MG63 (cell line): ENCODE results near the gene CYP17A1. TPM values are rescaled to one million over a fixed set of nuclear protein-coding genes. Genes with fewer than 3 reads are reported as not detected.
A peak's percentile ranks its signal among the peaks of the same experiment; 100 is the strongest.
"Not testable (repeated sequence)": the region's sequence is repeated elsewhere in the genome, so short reads cannot be mapped to it uniquely, and the experiment has no call there.

Source experiments
- DNase-seq: peaks from one replicate; pipeline ENCODE4 v3.0.0-alpha.2; 2020
- H3K27me3 ChIP-seq: fragments of 250-450 bp; sonication (Bioruptor Pico); 2 replicates; pipeline ENCODE4 v1.5.1; 2020; ENCODE audit warnings: mild to moderate bottlenecking, moderate library complexity
- H3K36me3 ChIP-seq: fragments of 250-450 bp; sonication (Bioruptor Pico); 2 replicates; pipeline ENCODE4 v1.5.1; 2020; ENCODE audit warnings: mild to moderate bottlenecking, moderate library complexity
- H3K4me3 ChIP-seq: fragments of 250-450 bp; sonication (Bioruptor Pico); 2 replicates; pipeline ENCODE4 v1.5.1; 2020; ENCODE audit warnings: mild to moderate bottlenecking, moderate library complexity
- H3K9me3 ChIP-seq: fragments of 250-450 bp; sonication (Bioruptor Pico); 2 replicates; pipeline ENCODE4 v1.5.1; 2020; ENCODE audit warnings: mild to moderate bottlenecking, moderate library complexity
- total RNA-seq: library from RNA; depleted of rRNA; stranded (reverse); fragments of >200 nt; shearing (Covaris generic); gene quantifications from 2 replicates; pipeline ENCODE4 v1.2.3, GENCODE V29; 2014; ENCODE audit warnings: low replicate concordance; rRNA removed

The CYP17A1 gene
- not detected in 2 replicates for total RNA-seq

DNA sequence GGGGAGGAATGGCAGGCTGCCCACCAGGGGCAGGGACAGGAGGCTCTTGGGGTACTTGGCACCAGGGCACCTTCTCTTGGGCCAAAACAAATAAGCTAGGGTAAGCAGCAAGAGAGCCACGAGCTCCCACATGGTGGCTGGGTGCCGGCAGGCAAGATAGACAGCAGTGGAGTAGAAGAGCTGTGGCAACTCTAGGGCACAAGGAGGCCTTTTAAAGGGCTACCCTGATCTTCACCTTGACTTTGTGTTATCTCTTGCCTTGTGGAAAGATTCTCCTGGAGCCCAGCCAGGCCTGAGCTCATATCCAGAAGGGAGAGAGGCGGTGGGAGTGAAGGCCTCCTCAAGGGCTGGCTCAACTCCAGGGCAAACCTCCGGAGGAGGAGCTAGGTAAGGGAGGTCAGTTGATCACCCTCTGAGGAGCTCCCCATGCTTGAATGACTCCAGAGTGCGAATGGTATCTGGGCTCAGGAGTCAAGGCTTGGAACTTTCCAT is at the start of gene CYP17A1:
TSS of gene CYP17A1 (minus strand) at position 184 of the 492 bp plus-strand sequence. CDS start at position 132, 52 bp downstream.
- Histone ChIP-seq H3K36me3 (no peaks in the 10 kb centered on the region), H3K9me3 (no peaks in the 10 kb centered on the region), H3K4me3 (no peak within 1 kb of the TSS), H3K27me3 (no peaks in the 10 kb centered on the region)
- DNase-seq, result peak; percentile 12

GRCh38 chr10:102880256-102880655 is 43.0 kb upstream of the CYP17A1 start:
- Histone ChIP-seq H3K9me3 (no peaks in the 10 kb centered on the region), H3K27me3 (no peaks in the 10 kb centered on the region), H3K36me3 (no peaks in the 10 kb centered on the region), H3K4me3 (no peak overlapping the region)
- DNase-seq, result no peak

GRCh38 chr10:102878629-102879028 is 41.4 kb upstream of the CYP17A1 start:
- no peaks in the 10 kb centered on the region for H3K9me3 ChIP-seq
- H3K27me3 ChIP-seq, result no peaks in the 10 kb centered on the region
- H3K4me3 ChIP-seq, result no peak overlapping the region
- DNase-seq, result no peak
- H3K36me3 ChIP-seq, result no peaks in the 10 kb centered on the region

GRCh38 chr10:102876747-102877153 is 39.5 kb upstream of the CYP17A1 start:
- Histone ChIP-seq H3K9me3 (no peaks in the 10 kb centered on the region), H3K36me3 (no peaks in the 10 kb centered on the region), H3K27me3 (no peaks in the 10 kb centered on the region), H3K4me3 (no peak overlapping the region)
- no peak for DNase-seq

- no peaks in the 10 kb centered on the region for H3K27me3 ChIP-seq
- H3K36me3 ChIP-seq, result no peaks in the 10 kb centered on the region
- no peaks in the 10 kb centered on the region for H3K9me3 ChIP-seq
- no peak overlapping the region for H3K4me3 ChIP-seq
- no peak for DNase-seq
These were observed 35.0 kb upstream of the CYP17A1 start for GRCh38 chr10:102872163-102872562.

DNA sequence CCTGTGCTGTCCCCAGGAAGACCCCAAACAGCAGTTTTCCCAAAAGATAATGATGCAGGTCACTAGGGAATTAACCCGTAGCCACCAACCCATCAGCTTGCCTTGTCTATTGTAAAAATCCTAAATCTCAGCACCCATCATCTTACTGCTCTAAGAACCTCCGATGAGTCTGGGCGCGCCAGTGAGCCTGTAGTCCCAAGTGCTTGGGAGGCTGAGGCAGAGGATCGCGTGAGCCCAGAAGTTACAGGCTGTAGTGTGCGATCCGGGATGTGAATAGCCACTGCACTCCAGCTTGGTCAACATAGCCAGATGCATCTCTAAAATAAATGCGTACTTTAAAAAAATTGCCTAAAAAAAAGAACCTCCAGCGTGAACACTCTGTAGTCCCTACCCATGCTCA is 33.0 kb upstream of the CYP17A1 start:
- Histone ChIP-seq H3K9me3 (no peaks in the 10 kb centered on the region), H3K4me3 (no peak overlapping the region), H3K27me3 (no peaks in the 10 kb centered on the region), H3K36me3 (no peaks in the 10 kb centered on the region)
- DNase-seq, result no peak

DNA sequence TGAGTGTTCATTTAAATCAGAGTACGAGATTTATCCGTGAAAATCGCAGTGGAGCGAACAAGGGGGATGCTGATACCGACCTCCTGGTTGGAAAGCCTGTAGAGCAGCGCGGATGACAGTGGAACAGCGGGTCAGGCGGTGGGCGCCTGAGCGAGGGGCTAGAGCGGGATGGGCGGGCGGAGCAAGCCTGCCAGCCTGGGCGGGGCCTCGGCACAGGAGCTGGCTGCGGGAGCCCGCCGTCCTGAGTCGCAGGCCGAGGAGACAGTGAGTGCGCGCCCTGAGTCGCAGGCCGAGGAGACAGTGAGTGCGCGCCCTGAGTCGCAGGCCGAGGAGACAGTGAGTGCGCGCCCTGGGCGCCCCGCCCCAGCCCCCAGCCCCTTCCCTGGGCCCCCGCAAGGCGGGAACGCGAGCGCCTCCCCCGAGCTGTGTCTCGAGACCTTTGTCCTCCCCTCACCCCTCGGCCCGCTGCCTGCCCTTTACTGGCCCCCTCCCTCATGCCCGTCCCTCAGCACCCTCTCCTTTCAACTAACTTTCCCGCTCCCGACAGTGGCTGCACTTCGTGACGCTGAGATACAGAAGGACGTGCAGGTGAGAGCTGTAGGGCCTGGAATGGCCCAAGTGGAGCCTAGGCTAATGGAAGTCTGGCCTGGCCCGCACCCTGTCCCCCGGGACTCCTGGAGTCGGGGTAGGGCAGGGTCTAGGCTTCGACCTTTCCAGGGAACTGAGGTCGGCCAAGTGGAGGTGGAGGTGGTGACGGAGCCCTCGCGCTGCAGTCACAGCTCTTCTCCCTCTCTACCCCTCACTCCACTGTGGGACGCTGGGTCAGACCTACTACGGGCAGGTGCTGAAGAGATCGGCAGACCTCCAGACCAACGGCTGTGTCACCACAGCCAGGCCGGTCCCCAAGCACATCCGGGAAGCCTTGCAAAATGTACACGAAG is 32.3 kb upstream of the CYP17A1 start, which contains the start of gene AS3MT:
TSS of gene AS3MT (plus strand) at position 213 of the 941 bp plus-strand sequence. CDS start at position 336, 123 bp downstream.
- Histone ChIP-seq H3K4me3 (peak within 1 kb of the TSS; percentile 42), H3K36me3 (no peaks in the 10 kb centered on the region), H3K27me3 (no peaks in the 10 kb centered on the region), H3K9me3 (no peaks in the 10 kb centered on the region)
- DNase-seq, result peak; percentile 54

GRCh38 chr10:102868911-102869257 is 31.7 kb upstream of the CYP17A1 start:
- Histone ChIP-seq H3K27me3 (no peaks in the 10 kb centered on the region), H3K4me3 (peak overlapping the region; percentile 42), H3K36me3 (no peaks in the 10 kb centered on the region), H3K9me3 (no peaks in the 10 kb centered on the region)
- DNase-seq, result no peak

- Histone ChIP-seq H3K4me3 (no peak overlapping the region), H3K36me3 (peaks cover 5% of the 10 kb centered on the region; the same call in 1 of the 2 replicates), H3K9me3 (no peaks in the 10 kb centered on the region), H3K27me3 (no peaks in the 10 kb centered on the region)
- DNase-seq, result no peak
These were observed 28.4 kb upstream of the CYP17A1 start for GRCh38 chr10:102865620-102866019.

- H3K4me3 ChIP-seq, result no peak overlapping the region
- DNase-seq, result no peak
- H3K9me3 ChIP-seq, result no peaks in the 10 kb centered on the region
- H3K36me3 ChIP-seq, result peaks cover 5% of the 10 kb centered on the region; the same call in 1 of the 2 replicates
- H3K27me3 ChIP-seq, result no peaks in the 10 kb centered on the region
These were observed 26.4 kb upstream of the CYP17A1 start for GRCh38 chr10:102863660-102864059.

- H3K4me3 ChIP-seq, result no peak overlapping the region
- H3K27me3 ChIP-seq, result no peaks in the 10 kb centered on the region
- peaks cover 5% of the 10 kb centered on the region; the same call in 1 of the 2 replicates for H3K36me3 ChIP-seq
- H3K9me3 ChIP-seq, result no peaks in the 10 kb centered on the region
- DNase-seq, result no peak
These were observed 22.7 kb upstream of the CYP17A1 start for GRCh38 chr10:102859911-102860310.

DNA sequence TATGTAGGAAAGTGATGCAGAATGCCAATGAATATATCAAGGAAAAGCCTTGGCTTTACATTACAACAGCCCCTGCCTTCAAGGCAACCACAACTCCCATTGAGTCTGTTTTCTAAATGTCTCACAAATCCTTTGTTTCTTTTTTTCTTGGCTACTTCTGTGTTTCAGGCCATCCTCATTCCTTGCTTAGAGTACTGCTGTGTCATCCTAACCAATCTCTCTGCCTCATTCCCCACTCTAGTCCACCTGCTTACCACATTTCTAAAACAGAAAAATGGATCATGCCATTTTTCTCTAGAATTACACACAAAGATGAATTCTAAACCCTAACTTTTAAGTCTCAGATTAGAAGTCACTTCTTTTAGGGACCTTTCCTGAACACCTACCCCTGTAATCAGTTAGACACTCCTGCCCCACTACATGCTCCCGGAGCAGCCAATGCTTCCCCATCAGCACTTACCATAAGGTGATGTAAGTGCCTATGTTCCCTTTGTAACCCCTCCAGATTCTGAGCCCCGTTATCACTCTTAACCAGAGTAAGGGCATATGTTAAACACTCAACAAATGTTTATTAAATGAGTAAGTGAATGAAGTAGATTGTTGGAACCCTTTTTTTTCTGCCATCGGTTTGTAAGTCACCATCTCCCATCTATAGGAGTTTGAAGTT is 19.7 kb upstream of the CYP17A1 start:
- H3K27me3 ChIP-seq, result no peaks in the 10 kb centered on the region
- no peaks in the 10 kb centered on the region for H3K9me3 ChIP-seq
- H3K4me3 ChIP-seq, result no peak overlapping the region
- DNase-seq, result no peak
- no peaks in the 10 kb centered on the region for H3K36me3 ChIP-seq

DNA sequence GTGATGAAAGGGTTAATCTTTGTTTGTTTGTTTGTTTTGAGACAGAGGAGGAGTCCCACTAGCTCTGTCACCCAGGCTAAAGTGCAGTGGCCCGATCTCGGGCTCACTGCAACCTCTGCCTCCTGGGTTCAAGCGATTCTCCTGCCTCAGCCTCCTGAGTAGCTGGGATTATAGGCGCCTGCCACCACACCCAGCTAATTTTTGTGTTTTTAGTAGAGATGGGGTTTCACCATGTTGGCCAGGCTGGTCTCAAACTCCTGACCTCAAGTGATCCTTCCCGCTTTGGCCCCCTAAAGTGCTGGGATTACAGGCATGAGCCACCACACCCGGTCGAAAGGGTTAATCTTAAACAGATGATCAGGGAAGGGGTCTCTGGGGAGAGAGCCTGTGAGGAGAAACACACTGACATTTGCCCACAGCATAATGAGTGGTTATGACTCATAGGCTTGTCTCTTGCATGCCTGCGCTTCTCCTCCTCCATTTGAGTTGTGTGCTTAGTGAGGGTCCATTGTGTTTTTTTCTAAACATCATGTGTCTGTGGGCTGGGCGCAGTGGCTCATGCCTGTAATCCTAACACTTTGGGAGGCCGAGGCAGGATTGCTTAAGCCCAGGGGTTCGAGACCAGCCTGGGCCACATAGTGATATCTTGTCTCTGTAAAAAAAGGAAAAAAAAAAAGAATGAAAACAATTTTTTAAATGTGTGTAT is 18.7 kb upstream of the CYP17A1 start:
- not testable (repeated sequence) for H3K27me3 ChIP-seq, H3K9me3 ChIP-seq, H3K36me3 ChIP-seq
- peak; percentile 77 for DNase-seq
- peak overlapping the region; percentile 5; the same call in 1 of the 2 replicates for H3K4me3 ChIP-seq

DNA sequence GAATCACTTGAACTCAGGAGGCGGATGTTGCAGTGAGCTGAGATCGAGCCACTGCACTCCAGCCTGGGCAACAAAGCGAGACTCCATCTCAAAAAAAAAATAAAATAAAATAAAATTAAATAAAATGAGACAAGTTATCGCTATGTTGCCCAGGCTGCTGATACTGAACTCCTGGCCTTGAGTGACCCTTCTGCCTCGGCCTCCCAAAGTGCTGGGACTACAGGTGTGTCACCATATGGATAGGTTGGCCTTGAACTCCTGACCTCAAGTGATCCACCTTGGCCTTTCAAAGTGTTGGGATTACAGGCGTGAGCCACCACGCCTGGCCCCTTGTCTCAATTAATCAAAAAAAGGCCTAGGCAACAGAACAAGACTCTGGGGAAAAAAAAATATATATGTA is 16.0 kb upstream of the CYP17A1 start:
- not testable (repeated sequence) for H3K36me3 ChIP-seq, DNase-seq, H3K4me3 ChIP-seq, H3K9me3 ChIP-seq, H3K27me3 ChIP-seq

DNA sequence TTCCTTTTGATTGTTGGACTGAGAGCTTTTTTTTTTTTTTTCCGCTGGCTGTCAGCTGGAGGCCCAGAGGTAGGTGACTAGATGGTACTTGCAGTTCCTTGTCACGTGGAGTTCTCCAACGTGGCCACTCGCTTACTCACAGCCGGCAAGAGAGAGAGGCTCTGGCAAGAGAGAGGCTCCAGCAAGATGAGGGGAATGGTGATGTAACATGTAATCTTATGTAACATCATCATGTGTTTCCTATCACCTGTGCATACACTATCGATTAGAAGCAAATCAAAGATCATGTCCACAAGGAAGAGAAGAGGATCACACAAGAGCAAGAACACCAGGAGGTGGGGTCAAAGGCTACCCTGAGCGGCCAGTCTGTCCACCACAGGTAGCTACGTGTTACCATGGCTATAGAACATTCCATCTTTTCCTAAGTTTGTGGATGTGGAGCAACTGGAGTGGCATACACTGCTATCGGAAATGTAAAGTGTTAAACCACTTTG is 12.9 kb upstream of the CYP17A1 start:
- Histone ChIP-seq H3K27me3 (no peaks in the 10 kb centered on the region), H3K36me3 (no peaks in the 10 kb centered on the region)
- no peak for DNase-seq

GRCh38 chr10:102845352-102845902 is 8.2 kb upstream of the CYP17A1 start:
- H3K9me3 ChIP-seq, result no peaks in the 10 kb centered on the region

More for the DNA sequence above, 12.9 kb upstream of the CYP17A1 start:
- Histone ChIP-seq H3K4me3 (no peak overlapping the region), H3K9me3 (no peaks in the 10 kb centered on the region)

More at GRCh38 chr10:102845352-102845902, 8.2 kb upstream of the CYP17A1 start:
- Histone ChIP-seq H3K4me3 (no peak overlapping the region), H3K27me3 (no peaks in the 10 kb centered on the region), H3K36me3 (no peaks in the 10 kb centered on the region)
- DNase-seq, result no peak
